HepG2 (cell line): ENCODE data around the gene NOSIP. TPM values are rescaled to one million over a fixed set of nuclear protein-coding genes. Genes with fewer than 3 reads are reported as not detected.

ENCODE experiments used
- ATAC-seq: fragments of 200-7000 bp; cut with Tn5 transposase; 3 replicates; pipeline ENCODE4 v1.9.1; 2020; ENCODE audit warnings: mild to moderate bottlenecking, moderate library complexity
- BruUV-seq: library from RNA; stranded (reverse); fragments of 400-500 nt; replicated peaks from 2 replicates; lab custom pipeline; 2021; lab: Mats Ljungman, UMichigan
- CTCF ChIA-PET: fragments of 300-600 bp; formaldehyde crosslinking; extraction: SDS; loops from one replicate; lab custom pipeline; 2021; ENCODE audit warnings: low total read pairs, inconsistent platforms, low intra/inter-chr PET ratio; lab: Yijun Ruan, JAX
- POLR2A ChIA-PET: fragments of 350-600 bp; sonication (Branson Sonifier 250); formaldehyde crosslinking; loops from one replicate; lab custom pipeline; 2020; ENCODE audit warnings: antibody characterized with exemption, inconsistent platforms; lab: Yijun Ruan, JAX
- DNase-seq: peaks from one replicate; pipeline ENCODE4 v3.0.0-alpha.2; 2015; ENCODE audit warnings: low spot score
- FAIRE-seq: peaks from 3 replicates; lab custom pipeline; 2011; peaks lifted over from hg19 to GRCh38; lab: Jason Lieb, UNC
- H2AFZ ChIP-seq: one replicate; pipeline ENCODE4 v1.6.1; 2011; ENCODE audit warnings: low read length, inconsistent platforms
- H3K27ac ChIP-seq: fragments of 300-600 bp; 3 replicates; pipeline ENCODE4 v1.8.0; 2011; ENCODE audit warnings: mixed run types, mild to moderate bottlenecking, mixed read lengths, low read length, inconsistent platforms; ENCODE audit not compliant: insufficient read depth; ENCODE audit errors: extremely low read length
- H3K27me3 ChIP-seq, 2 experiments: fragments of 200-600 bp in 1 of 2; 2 replicates in 1 of 2; 3 replicates in 1 of 2; pipeline versions ENCODE4 v1.6.0 to v1.8.0; 2011; ENCODE audit warnings: low read length in 2 of 2, mild to moderate bottlenecking in 2 of 2, moderate library complexity in 2 of 2, inconsistent platforms in 1 of 2; ENCODE audit not compliant: insufficient read depth in 2 of 2, control insufficient read depth in 1 of 2
- H3K36me3 ChIP-seq, 2 experiments: fragments of 200-600 bp in 1 of 2; replicated peaks in 1 of 2; 2 replicates in 1 of 2; 3 replicates in 1 of 2; pipeline versions ENCODE4 v1.5.1 to v1.8.0; 2011; ENCODE audit warnings: low read length in 2 of 2, inconsistent platforms in 1 of 2; ENCODE audit not compliant: insufficient read depth in 2 of 2, control insufficient read depth in 1 of 2
- H3K4me1 ChIP-seq: 2 replicates; pipeline ENCODE4 v1.5.1; 2012; ENCODE audit warnings: low read length, inconsistent platforms; ENCODE audit not compliant: insufficient read depth
- H3K4me2 ChIP-seq: 2 replicates; pipeline ENCODE4 v1.6.0; 2011; ENCODE audit warnings: low read depth, low read length, inconsistent platforms
- H3K4me3 ChIP-seq, 3 experiments: fragments of 200-600 bp in 1 of 3; sonication (generic), shearing (Covaris generic) in 1 of 3; replicated peaks in 1 of 3; 2 replicates each; pipeline ENCODE4 v1.5.1; 2011 to 2016; ENCODE audit warnings: low read length in 3 of 3, inconsistent platforms in 2 of 3, low read depth in 2 of 3, mild to moderate bottlenecking in 2 of 3, control low read depth in 1 of 3, mixed read lengths in 1 of 3; ENCODE audit not compliant: insufficient read depth in 1 of 3
- H3K79me2 ChIP-seq: one replicate; pipeline ENCODE4 v1.6.1; 2011; ENCODE audit warnings: low read length, inconsistent platforms; ENCODE audit not compliant: insufficient read depth
- H3K9ac ChIP-seq: 2 replicates; pipeline ENCODE4 v1.6.0; 2011; ENCODE audit warnings: mild to moderate bottlenecking, low read depth, low read length, inconsistent platforms; ENCODE audit not compliant: insufficient read depth
- H3K9me3 ChIP-seq: 2 replicates; pipeline ENCODE4 v1.5.1; 2012; ENCODE audit warnings: mild to moderate bottlenecking, low read length
- H4K20me1 ChIP-seq: 2 replicates; pipeline ENCODE4 v1.6.0; 2011; ENCODE audit warnings: inconsistent platforms, mild to moderate bottlenecking, low read length, moderate library complexity; ENCODE audit not compliant: insufficient read depth
- ADNP ChIP-seq: sonication (generic); formaldehyde crosslinking; IDR thresholded peaks from 2 replicates; pipeline ENCODE4 v1.4.0; 2020; ENCODE audit warnings: missing genetic modification reagents
- AGO2 ChIP-seq: fragments of 200-400 bp; formaldehyde crosslinking; optimal IDR thresholded peaks from 2 replicates; pipeline ENCODE3; 2017; ENCODE audit warnings: mild to moderate bottlenecking, low read depth, low read length, moderate library complexity
- RBFOX2 ChIP-seq: fragments of 200-400 bp; formaldehyde crosslinking; IDR thresholded peaks from 2 replicates; pipeline ENCODE4 v1.6.1; 2017; ENCODE audit warnings: low read depth, mild to moderate bottlenecking, low read length
- SETDB1 ChIP-seq: sonication (generic); formaldehyde crosslinking; IDR thresholded peaks from 2 replicates; pipeline ENCODE4 v1.5.1; 2020; ENCODE audit warnings: missing genetic modification reagents, mild to moderate bottlenecking, borderline replicate concordance
- ZNF784 ChIP-seq: sonication (generic); formaldehyde crosslinking; IDR thresholded peaks from 2 replicates; pipeline ENCODE4 v1.5.1; 2020; ENCODE audit warnings: missing genetic modification reagents, mild to moderate bottlenecking, borderline replicate concordance
- WGBS: methylation state at CpG from one replicate; pipeline ENCODE4 v1.1.6; 2017; ENCODE audit warnings: low lambda C conversion rate; 5-methylcytosine and 5-hydroxymethylcytosine counted together
- in situ Hi-C: cut with HindIII; loops from 2 replicates; pipeline ENCODE4 v1.10.0; 2017; ENCODE audit warnings: low pct_unique_long_range_greater_than_20kb; ENCODE audit not compliant: extremely low pct_ligation_motif_present
- intact Hi-C: fragments of 100-400 bp; cut with micrococcal nuclease; formaldehyde crosslinking; loops from one replicate; pipeline ENCODE4 v1.10.0; 2022; ENCODE audit not compliant: unreplicated experiment
- polyA plus RNA-seq, 8 experiments: library from polyadenylated mRNA; depleted of rRNA in 3 of 8; stranded (reverse) in 7 of 8; unstranded in 1 of 8; fragments of >200 nt; fragmentation: Illumina TruSeq in 4 of 8; extraction: Trizol in 4 of 8; gene quantifications; 2 replicates each; pipeline versions ENCODE4 v1.2.1 to v1.2.3, GENCODE V29; 2011 to 2016; ENCODE audit warnings: low read depth in 4 of 8, missing spikeins in 1 of 8, mixed read lengths in 1 of 8; ENCODE audit not compliant: insufficient read depth in 1 of 8
- total RNA-seq, 5 experiments: library from RNA; depleted of rRNA; stranded (reverse); fragments of >200 nt; fragmentation: Illumina TruSeq; extraction: Trizol; gene quantifications; 2 replicates each; pipeline ENCODE4 v1.2.3, GENCODE V29; 2016; ENCODE audit warnings: low read depth in 1 of 5
- TF ChIP-seq, protein P1 (sequence below): IDR thresholded peaks from 2 replicates; pipeline ENCODE4 v1.6.1; 2016; ENCODE audit warnings: missing biosample characterization, missing genetic modification reagents, low read depth

NOSIP gene
- total and polyA plus RNA-seq, 2 of the 13 experiments (the other 11 are each of a cell fraction or from before 2014, with no cell fraction given), result 54.3 to 78.0 TPM

DNA sequence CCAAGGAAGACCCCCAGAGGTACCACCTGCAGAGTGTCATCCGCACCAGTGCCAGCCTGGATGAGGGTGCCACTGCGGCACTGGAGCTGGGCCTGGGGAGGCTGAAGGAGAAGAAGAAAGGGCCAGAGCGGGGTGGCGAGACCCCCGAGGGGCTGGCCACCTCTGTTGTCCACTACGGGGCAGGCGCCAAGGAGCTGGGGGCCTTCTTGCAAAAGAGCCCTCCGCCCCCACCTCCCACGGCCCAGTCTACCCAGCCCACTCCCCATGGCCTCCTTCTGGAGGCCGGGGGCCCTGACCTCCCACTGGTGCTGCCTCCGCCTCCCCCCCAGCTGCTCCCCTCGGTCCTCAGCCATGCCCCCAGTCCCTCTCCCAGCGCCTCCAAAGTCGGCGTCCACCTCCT lies 16.1 kb upstream of the NOSIP start:
- in situ Hi-C loops, result loop anchor here (10.0 kb wide), 1 partner anchor 78 kb away; the partner anchor contains the start of gene PRMT1
- Histone ChIP-seq H3K9ac (no peak overlapping the region), H3K79me2 (peaks cover 15% of the 10 kb centered on the region), H3K27me3 (no peaks in the 10 kb centered on the region), H3K4me2 (no peak overlapping the region), H4K20me1 (0 out of 2 replicates have a peak, but pooled peaks cover 5% of the 10 kb centered on the region), H3K4me1 (peaks cover 16% of the 10 kb centered on the region), H3K4me3 (no peak overlapping the region), H3K9me3 (no peaks in the 10 kb centered on the region), H2AFZ (no peak overlapping the region), H3K36me3 (peaks cover 7 to 39% of the 10 kb centered on the region in 2 experiments; a peak in 4 of 5 replicates), H3K27ac (no peak overlapping the region)
- TF ChIP-seq ADNP (CRISPR knock-in tag) (no peak), RBFOX2 (0 out of 2 replicates have a peak, but pooled peaks have one; percentile 15), SETDB1 (CRISPR knock-in tag) (no peak)
- TF ChIP-seq, protein P1, sequence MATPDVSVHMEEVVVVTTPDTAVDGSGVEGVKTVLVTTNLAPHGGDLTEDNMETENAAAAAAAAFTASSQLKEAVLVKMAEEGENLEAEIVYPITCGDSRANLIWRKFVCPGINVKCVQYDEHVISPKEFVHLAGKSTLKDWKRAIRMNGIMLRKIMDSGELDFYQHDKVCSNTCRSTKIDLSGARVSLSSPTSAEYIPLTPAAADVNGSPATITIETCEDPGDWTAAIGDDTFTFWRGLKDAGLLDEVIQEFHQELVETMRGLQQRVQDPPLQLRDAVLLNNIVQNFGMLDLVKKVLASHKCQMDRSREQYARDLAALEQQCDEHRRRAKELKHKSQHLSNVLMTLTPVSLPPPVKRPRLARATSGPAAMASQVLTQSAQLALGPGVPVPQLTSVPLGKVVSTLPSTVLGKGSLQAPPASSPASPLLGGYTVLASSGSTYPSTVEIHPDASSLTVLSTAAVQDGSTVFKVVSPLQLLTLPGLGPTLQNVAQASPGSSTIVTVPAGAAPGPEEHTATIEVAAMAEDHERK (CRISPR knock-in tag), result no peak
- ATAC-seq (no peak), FAIRE-seq (no peak), DNase-seq (no peak)
- 100% methylated on average over 6 of the region's 15 CpGs for WGBS
- BruUV-seq, result no TSS peak
- intact Hi-C loops, result no loop called here
- CTCF ChIA-PET, result no interaction called here
- POLR2A ChIA-PET, result interaction anchor here (0.9 kb wide), 1 partner anchor 46 kb away, joined by 4 read pairs; the partner anchor contains the start of gene SCAF1

DNA sequence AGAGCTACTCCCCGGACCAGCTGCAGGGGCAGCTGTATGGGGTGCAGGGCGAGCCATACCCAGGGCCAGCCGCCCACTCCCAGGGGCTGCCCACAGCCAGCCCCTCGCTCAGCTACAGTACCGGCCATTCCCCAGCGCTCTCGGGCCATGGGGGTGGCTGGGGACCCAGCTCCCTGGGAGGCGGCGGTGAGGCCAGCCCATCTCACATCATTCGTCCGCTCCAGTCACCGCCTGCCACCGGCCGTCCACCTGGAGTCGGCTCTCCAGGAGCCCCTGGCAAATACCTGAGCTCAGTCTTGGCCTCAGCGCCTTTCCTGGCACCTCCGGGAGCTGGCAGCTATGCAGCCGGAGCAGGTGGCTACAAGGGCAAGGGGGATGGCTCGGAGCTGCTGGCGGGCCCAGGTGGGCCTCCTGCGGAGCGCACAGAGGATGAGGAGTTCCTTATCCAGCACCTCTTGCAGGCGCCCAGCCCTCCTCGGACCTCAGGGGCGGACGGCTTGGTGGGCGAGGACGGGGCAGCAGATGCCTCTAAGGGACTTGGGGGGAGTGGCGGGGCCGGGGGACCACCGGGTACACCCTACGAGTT lies 15.6 kb upstream of the NOSIP start:
- no peak for ATAC-seq
- no TSS peak for BruUV-seq
- DNase-seq, result no peak
- Histone ChIP-seq H3K9me3 (no peaks in the 10 kb centered on the region), H3K4me3 (no peak overlapping the region), H4K20me1 (0 out of 2 replicates have a peak, but pooled peaks cover 5% of the 10 kb centered on the region), H3K9ac (no peak overlapping the region), H3K4me1 (peaks cover 16% of the 10 kb centered on the region), H2AFZ (no peak overlapping the region), H3K79me2 (peaks cover 15% of the 10 kb centered on the region), H3K27me3 (no peaks in the 10 kb centered on the region), H3K4me2 (no peak overlapping the region), H3K27ac (no peak overlapping the region), H3K36me3 (peaks cover 6 to 35% of the 10 kb centered on the region in 2 experiments; a peak in 4 of 5 replicates)
- TF ChIP-seq ZNF784 (CRISPR knock-in tag) (no peak), RBFOX2 (peak; percentile 62; the same call in 1 of the 2 replicates), AGO2 (peak; percentile 58)
- FAIRE-seq, result no peak
- WGBS, result 98% methylated on average over 24 of the region's 32 CpGs
- intact Hi-C loops, result no loop called here
- in situ Hi-C loops, result loop anchor here (10.0 kb wide), 1 partner anchor 79 kb away; the partner anchor contains the start of gene PRMT1
- CTCF ChIA-PET, result no interaction called here
- POLR2A ChIA-PET, result interaction anchor here (0.9 kb wide), 1 partner anchor 46 kb away, joined by 4 read pairs; the partner anchor contains the start of gene SCAF1
